ENCODE measurements around the gene SOX6.

SOX6 gene

GRCh38 chr11:16009021-16009420 is 347.3 kb downstream of the SOX6 start:
- DNase-seq (ENCODE audit: low spot score), result no peak
- POLR2A ChIA-PET (ENCODE audit: low non-redundant PET), result no interaction called here
- H3K27ac ChIP-seq, result no peak overlapping the region
- no peak for TF ChIP-seq CTCF (conservative IDR thresholded peaks at IDR 0.05; ENCODE audit: low read depth)
- CTCF ChIA-PET, result interaction anchor here (0.6 kb wide), 1 partner anchor 302 kb away, joined by 4 read pairs; no protein-coding TSS in a partner anchor

GRCh38 chr11:16007514-16007913 is 348.8 kb downstream of the SOX6 start:
- H3K27ac ChIP-seq, result no peak overlapping the region
- DNase-seq (ENCODE audit: low spot score), result no peak
- CTCF ChIA-PET, result no interaction called here
- POLR2A ChIA-PET (ENCODE audit: low non-redundant PET), result no interaction called here
- TF ChIP-seq CTCF (conservative IDR thresholded peaks at IDR 0.05; ENCODE audit: low read depth), result no peak

GRCh38 chr11:16002942-16003341 is 353.4 kb downstream of the SOX6 start:
- CTCF ChIA-PET, result no interaction called here
- no peak for DNase-seq (ENCODE audit: low spot score)

DNA sequence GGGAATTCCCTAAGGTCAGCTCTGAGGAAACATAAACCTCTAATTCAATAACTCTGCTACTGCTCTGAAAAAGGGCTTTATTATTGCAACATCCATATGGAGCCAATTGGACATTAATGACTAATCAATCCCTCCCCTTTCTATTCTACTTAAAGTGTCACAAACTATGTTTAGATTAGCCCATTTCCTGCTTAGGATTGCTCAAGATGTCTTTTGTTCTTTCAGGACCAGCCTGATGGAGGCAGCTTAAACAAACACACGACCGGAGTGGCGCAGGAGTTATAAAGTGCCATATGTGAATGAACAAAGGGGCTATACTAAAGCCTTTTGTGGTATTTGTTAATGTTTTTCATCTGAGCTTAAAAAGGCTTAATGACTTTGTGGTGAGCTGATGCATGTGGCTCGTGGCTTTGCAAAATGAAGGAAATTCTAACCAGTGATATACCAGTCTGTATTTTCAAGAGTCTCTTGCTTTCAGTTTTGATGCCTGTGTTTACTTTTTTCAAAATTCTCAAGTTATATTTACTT is 354.4 kb downstream of the SOX6 start:
- POLR2A ChIA-PET (ENCODE audit: low non-redundant PET), result no interaction called here
- no peak for TF ChIP-seq CTCF (conservative IDR thresholded peaks at IDR 0.05; ENCODE audit: low read depth)
- CTCF ChIA-PET, result no interaction called here
- no peak overlapping the region for H3K27ac ChIP-seq
- peak; percentile 57 for DNase-seq (ENCODE audit: low spot score)

More at GRCh38 chr11:16002942-16003341, 353.4 kb downstream of the SOX6 start:
- POLR2A ChIA-PET (ENCODE audit: low non-redundant PET), result no interaction called here
- no peak for TF ChIP-seq CTCF (conservative IDR thresholded peaks at IDR 0.05; ENCODE audit: low read depth)
- H3K27ac ChIP-seq, result no peak overlapping the region

DNA sequence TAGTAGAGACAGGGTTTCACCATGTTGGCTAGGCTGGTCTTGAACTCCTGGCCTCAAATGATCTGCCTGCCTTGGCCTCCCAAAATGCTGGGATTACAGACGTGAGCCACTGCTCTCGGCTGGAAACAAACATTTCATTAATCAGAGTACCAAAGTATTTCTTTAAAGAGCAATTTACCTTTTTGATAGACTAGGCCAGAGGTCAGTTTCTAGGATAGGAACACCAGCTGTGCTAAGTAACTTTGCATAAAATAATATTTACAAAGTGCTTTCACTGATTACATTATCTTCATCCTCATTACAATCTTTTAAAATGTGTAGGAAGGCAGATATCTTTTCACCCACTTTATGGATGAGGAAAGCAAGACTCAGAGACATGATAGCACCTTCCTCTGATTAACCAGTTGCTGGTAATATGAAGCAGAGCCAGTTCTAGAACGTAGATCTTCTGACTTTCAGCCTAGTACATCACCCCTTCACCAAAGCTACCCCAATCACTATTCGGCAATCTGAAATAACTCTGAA is 355.2 kb downstream of the SOX6 start:
- peak overlapping the region; percentile 49; the same call in 1 of the 2 replicates for H3K27ac ChIP-seq
- no peak for TF ChIP-seq CTCF (conservative IDR thresholded peaks at IDR 0.05; ENCODE audit: low read depth)
- ChIA-PET CTCF (interaction anchor here (0.5 to 0.7 kb wide), 2 partner anchors 126 to 534 kb away, joined by 3 to 8 read pairs; no protein-coding TSS in a partner anchor), POLR2A (ENCODE audit: low non-redundant PET) (no interaction called here)
- no peak for DNase-seq (ENCODE audit: low spot score)

GRCh38 chr11:16000065-16000464 is 356.3 kb downstream of the SOX6 start:
- POLR2A ChIA-PET (ENCODE audit: low non-redundant PET), result no interaction called here
- DNase-seq (ENCODE audit: low spot score), result no peak
- TF ChIP-seq CTCF (conservative IDR thresholded peaks at IDR 0.05; ENCODE audit: low read depth), result no peak
- CTCF ChIA-PET, result no interaction called here
- H3K27ac ChIP-seq, result no peak overlapping the region
